Measurements from ENCODE around the gene RGS19.
"Not testable (repeated sequence)": the region's sequence is repeated elsewhere in the genome, so short reads cannot be mapped to it uniquely, and the experiment has no call there.

RGS19 gene

GRCh38 chr20:64079273-64080012 is at the start of gene RGS19:
RGS19 (minus strand) TSS chr20:64079518; CDS start chr20:64076886, 2,632 bp downstream.
- peak; percentile 73 for DNase-seq

DNA sequence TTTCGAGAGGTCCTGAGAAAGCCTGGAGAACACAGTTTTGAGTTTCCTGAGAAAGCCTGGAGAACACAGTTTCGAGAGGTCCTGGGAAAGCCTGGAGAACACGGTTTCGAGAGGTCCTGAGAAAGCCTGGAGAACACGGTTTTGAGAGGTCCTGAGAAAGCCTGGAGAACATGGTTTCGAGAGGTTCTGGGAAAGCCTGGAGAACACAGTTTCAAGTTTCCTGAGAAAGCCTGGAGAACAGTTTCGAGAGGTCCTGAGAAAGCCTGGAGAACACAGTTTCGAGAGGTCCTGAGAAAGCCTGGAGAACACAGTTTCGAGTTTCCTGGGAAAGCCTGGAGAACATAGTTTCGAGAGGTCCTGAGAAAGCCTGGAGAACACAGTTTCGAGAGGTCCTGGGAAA is 44.2 kb upstream of the RGS19 start:
- not testable (repeated sequence) for DNase-seq

DNA sequence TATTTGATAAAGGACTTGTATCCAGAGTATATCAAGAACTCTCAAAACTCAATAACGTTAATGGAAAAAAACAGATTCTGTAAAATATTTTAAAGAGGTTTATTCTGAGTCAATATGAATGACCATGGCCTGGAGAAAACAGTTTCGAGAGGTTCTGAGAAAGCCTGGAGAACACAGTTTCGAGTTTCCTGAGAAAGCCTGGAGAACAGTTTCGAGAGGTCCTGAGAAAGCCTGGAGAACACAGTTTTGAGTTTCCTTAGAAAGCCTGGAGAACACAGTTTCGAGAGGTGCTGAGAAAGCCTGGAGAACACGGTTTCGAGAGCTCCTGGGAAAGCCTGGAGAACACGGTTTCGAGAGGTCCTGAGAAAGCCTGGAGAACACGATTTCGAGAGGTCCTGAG is 43.6 kb upstream of the RGS19 start:
- not testable (repeated sequence) for DNase-seq

DNA sequence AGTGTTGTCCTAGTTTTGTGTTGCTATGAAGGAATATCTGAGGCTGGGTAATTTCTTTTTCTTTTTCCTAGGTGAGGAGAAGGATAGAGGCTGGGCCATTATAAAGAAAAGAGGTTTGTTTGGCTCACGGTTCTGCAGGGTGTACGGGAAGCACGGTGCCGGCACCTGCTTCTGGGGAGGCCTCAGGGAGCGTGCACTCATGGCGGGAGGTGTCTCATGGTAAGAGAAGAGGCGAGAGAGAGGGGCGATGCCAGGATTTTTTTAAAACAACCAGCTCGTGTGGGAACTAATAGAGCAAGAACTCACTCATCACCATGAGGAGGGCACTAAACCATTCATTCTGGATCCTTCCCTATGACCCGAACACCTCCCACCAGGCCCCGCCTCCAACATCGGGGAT is 42.3 kb upstream of the RGS19 start:
- no peak for DNase-seq

- peak; percentile 36 for DNase-seq
Observed at GRCh38 chr20:64119681-64120341, 40.5 kb upstream of the RGS19 start.

DNA sequence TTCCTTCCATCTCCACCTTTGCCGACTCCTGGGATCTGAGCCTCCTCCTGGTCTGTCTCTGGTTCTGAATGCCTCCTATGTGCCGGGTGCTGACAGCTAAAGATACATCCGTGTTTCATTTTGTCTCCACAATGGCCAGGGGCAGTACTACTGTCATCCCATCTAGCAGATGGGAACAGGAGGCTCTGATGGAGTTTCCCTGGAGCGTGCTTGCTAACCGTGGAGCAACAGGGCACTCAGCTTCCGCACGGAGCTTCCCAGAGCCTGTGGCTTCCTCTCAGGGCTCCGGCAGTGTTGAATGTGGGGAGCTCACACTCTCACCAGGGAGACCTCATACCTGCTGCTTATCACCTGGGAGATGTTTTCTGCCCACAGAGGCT is 40.0 kb upstream of the RGS19 start:
- DNase-seq: no peak

- DNase-seq: not testable (repeated sequence)
Observed at GRCh38 chr20:64117432-64117777, 38.1 kb upstream of the RGS19 start.

DNA sequence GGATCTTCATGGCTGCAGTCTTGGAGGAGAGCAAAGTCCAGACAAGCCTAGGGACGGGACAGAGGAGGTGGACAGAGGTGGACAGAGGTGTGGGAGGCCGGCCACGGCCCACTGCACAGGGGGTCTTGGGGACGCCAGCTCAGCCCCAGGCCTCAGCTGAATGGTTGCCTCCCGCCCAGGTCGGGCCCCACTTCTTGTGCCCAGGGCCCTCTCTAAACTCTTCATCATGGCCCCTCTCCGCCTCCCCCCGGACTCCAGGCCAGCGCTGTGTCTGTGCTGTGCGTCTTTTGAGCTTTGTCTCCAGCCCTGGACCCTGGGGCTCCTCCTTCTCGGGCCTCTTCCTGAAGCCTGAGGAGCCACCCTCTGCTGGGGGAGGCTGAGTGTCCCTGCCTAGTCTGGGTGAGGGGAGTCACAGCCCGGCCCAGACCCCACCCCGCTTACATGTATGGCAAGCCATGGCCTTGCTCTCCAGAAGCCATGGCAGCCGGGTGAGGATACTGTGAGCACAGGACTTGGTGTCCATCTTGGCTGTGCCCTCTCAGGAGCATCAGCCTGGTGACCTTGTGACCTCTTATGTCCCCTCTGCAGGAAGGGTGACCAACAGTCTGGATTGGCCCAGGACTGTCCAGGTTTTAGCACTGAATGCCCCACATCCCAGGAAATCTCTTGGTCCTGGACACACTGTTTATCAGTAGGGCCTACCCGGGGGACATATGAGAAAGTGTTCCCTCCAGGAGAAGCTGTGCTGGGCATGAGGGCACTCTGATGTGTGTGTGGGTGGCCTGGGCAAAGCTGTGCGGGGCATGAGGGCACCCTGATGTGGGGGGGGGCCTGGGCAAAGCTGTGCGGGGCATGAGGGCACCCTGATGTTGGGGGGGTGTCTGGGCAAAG is 37.5 kb upstream of the RGS19 start:
- DNase-seq: peak; percentile 14

DNA sequence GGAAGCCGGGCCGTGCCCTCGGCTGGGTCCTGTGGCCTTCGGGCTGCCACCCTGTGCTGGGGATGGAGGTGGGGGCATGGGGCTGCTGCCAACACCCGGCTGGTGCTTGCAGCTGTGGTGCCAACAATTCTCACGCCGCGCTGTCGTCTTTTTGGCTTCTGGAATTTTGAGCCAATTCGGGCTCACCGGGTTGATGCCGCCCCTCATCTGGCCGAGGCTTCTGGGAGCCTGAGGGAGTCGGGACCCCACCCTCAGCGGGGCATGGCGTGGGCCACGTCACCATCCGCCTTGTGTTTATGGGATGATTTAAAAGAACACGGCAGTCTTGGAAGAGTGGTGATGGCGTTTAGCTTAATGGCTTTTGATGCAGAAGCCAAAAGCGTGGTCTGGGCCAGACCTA is 36.7 kb upstream of the RGS19 start:
- no peak for DNase-seq

- DNase-seq: no peak
Observed at GRCh38 chr20:64115171-64115911, 36.0 kb upstream of the RGS19 start.

DNA sequence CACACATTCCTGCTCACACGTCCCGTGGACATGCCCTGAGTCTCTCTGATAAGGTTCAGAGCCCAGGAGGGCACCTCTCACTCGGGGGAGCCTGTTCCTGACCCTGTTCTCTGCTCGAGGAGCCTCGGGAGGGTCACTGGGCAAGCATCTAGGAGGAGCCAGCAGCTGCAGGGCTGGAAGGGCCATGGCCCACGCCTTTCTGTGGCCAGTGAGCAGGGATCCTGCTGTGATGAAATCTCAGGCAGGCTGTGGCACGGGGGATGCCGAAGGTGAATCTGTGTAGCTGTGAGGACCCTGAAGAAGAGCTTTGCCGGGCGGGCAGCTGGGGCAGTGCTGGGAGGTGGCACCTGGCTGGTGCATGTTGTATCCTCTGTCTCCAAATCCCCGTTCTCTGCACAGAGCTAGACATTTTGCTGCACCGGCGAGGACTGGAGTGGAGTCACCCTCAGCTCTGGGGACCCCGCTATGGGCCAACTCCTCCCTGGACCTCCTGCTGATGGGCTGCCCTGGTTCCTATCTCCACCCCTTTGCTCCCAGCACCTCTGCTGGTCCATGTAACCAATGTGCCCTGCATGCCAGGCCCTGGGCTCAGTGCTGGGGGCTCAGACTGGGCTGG is 35.1 kb upstream of the RGS19 start:
- no peak for DNase-seq

- DNase-seq: no peak
Observed at GRCh38 chr20:64113796-64114355, 34.6 kb upstream of the RGS19 start.

DNA sequence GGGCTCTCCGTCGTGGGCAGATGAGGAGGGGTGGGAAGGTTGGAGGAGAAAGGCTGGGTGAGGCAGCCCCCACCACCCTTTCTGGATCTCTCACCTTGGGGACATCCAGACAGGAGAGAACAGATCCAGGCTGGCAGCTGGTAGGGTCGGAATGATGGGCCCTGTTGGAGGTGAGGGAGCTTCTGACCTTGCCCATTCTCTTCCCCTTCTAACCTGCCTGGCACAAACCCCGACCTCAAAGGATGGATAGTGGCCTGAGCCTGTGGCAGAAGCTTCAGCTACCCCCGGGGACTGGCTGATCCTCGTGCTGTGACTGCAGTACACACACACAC is 34.1 kb upstream of the RGS19 start:
- DNase-seq: no peak

GRCh38 chr20:64112691-64113443 is 33.5 kb upstream of the RGS19 start:
- DNase-seq: no peak

DNA sequence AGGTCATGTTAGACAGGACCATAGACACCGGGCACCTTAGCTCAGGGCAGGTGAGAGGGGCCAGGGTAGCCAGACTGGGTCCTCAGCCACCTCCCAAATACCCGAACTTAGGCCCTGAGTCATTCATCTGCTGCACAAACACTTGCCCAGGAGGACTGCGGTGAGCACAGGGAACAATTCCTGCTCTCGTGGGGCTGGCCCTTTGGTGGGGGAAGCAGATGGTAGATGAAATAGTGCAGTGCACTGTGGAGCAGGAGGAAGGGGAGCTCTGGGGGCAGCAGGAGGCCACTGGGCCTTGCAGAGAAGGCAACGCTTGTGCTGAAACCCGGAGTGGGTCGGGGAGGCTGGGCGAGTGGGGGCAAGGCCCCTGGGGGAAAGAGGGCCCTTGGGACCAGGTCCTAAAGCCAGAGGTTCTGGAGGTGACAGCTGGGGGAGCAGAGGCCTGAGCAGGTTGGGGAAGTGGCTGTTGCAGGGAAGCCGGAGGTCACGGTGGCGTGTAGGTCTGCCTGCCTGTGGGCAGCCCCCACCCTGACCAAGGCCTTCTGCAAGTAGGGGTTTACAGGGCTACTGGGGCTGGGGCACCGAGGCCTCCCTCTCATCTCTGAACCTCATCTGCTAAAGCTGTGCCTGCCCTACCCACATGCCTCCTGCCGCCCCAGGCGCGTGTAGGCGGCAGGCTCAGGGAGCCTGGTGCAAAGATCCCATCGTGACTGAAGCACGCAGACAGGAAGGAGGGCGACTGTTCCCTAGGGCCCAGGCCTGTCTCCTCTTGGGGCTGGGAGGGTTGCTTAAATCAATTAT is 32.7 kb upstream of the RGS19 start:
- DNase-seq: no peak

DNA sequence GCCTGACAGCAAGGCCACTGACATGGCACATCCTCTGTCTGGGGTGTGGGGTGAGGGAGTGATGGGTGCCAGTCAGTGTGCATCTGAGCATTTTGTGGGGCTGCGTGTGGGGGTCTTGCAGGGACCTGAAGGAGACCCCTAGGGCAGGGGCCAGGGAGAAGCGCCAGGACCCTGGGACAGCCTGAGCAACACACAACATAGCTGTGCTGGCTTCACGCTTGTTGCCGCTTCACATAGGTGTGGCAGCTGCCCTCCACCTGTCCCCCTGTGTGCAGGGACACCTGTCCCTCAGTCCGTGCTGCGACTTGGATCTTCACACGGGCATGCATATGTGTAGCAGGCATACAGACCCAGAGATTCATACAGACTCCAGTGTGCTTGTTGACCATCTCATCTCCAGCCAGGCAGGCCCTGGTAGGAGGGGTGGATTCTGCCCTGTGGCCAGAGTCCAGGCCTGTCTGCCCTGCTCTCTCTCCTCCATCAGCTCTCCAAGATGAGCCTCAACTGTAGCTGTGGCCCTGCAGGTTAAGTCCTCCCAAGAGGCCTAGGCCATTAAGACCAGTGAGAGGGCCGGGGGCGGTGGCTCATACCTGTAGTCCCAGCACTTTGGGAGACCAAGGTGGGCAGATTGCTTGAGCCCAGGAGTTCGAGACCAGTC is 31.2 kb upstream of the RGS19 start:
- no peak for DNase-seq

- DNase-seq: peak; percentile 14
Observed at GRCh38 chr20:64109831-64110391, 30.6 kb upstream of the RGS19 start.

- DNase-seq: peak; percentile 10
Observed at GRCh38 chr20:64108731-64109681, 29.7 kb upstream of the RGS19 start.

All from activated T-cell treated with anti-CD3 and anti-CD28 coated beads, Interleukin-2, amount 50 U/mL, for 1 hour (primary cell).